Nephron (organoid): ENCODE results near the gene PCMT1.

Experiments
- H3K27ac Mint-ChIP-seq, 3 experiments: 2 replicates each; pipeline ENCODE4 v1.8.0; 2020; ENCODE audit warnings: mixed read lengths in 3 of 3, mild to moderate bottlenecking in 2 of 3, moderate library complexity in 1 of 3
- H3K27me3 Mint-ChIP-seq: 2 replicates; pipeline ENCODE4 v1.8.0; 2021; ENCODE audit warnings: low read depth, mild to moderate bottlenecking, moderate library complexity, mixed read lengths
- H3K36me3 Mint-ChIP-seq: 2 replicates; pipeline ENCODE4 v1.8.0; 2020; ENCODE audit warnings: low read depth, mixed read lengths
- H3K4me1 Mint-ChIP-seq: 2 replicates; pipeline ENCODE4 v1.8.0; 2020; ENCODE audit warnings: mixed read lengths
- H3K4me3 Mint-ChIP-seq, 3 experiments: 2 replicates each; pipeline ENCODE4 v1.8.0; 2020; ENCODE audit warnings: mild to moderate bottlenecking in 3 of 3, mixed read lengths in 3 of 3, moderate library complexity in 2 of 3
- H3K9me3 Mint-ChIP-seq: 2 replicates; pipeline ENCODE4 v1.8.0; 2020; ENCODE audit warnings: mixed read lengths
- CTCF ChIP-seq, 3 experiments: fragments of 200-600 bp; sonication (generic); IDR thresholded peaks; one replicate each; pipeline ENCODE4 v1.5.0; 2021; ENCODE audit warnings: antibody characterized with exemption in 3 of 3; ENCODE audit not compliant: unreplicated experiment in 3 of 3

Gene PCMT1

GRCh38 chr6:149766156-149766769 is 16.7 kb downstream of the PCMT1 start:
- no peak overlapping the region for H3K27ac Mint-ChIP-seq
- TF ChIP-seq CTCF (IDR thresholded peaks at IDR 0.05; ENCODE audit: unreplicated experiment in 3 of 3), result no peak
- peaks cover 56% of the 10 kb centered on the region for H3K36me3 Mint-ChIP-seq
- peaks cover 11% of the 10 kb centered on the region for H3K9me3 Mint-ChIP-seq
- no peaks in the 10 kb centered on the region for H3K27me3 Mint-ChIP-seq
- H3K4me3 Mint-ChIP-seq, result no peak overlapping the region
- H3K4me1 Mint-ChIP-seq, result no peaks in the 10 kb centered on the region

GRCh38 chr6:149769676-149770075 is 20.1 kb downstream of the PCMT1 start:
- Mint-ChIP-seq H3K36me3 (peaks cover 60% of the 10 kb centered on the region), H3K4me1 (no peaks in the 10 kb centered on the region), H3K27ac (no peak overlapping the region), H3K4me3 (no peak overlapping the region), H3K27me3 (no peaks in the 10 kb centered on the region), H3K9me3 (peaks cover 8% of the 10 kb centered on the region)
- TF ChIP-seq CTCF (IDR thresholded peaks at IDR 0.05; ENCODE audit: unreplicated experiment in 3 of 3), result no peak

- H3K9me3 Mint-ChIP-seq, result peaks cover 5% of the 10 kb centered on the region
- no peaks in the 10 kb centered on the region for H3K27me3 Mint-ChIP-seq
- TF ChIP-seq CTCF (IDR thresholded peaks at IDR 0.05; ENCODE audit: unreplicated experiment in 3 of 3), result no peak
- H3K27ac Mint-ChIP-seq, result no peak overlapping the region
- peaks cover 57% of the 10 kb centered on the region for H3K36me3 Mint-ChIP-seq
- no peak overlapping the region for H3K4me3 Mint-ChIP-seq
- H3K4me1 Mint-ChIP-seq, result no peaks in the 10 kb centered on the region
Measured at GRCh38 chr6:149771185-149771584, 21.6 kb downstream of the PCMT1 start.

- H3K4me3 Mint-ChIP-seq, result no peak overlapping the region
- no peaks in the 10 kb centered on the region for H3K4me1 Mint-ChIP-seq
- TF ChIP-seq CTCF (IDR thresholded peaks at IDR 0.05; ENCODE audit: unreplicated experiment in 3 of 3), result no peak
- no peaks in the 10 kb centered on the region for H3K9me3 Mint-ChIP-seq
- H3K27ac Mint-ChIP-seq, result no peak overlapping the region
- peaks cover 55% of the 10 kb centered on the region for H3K36me3 Mint-ChIP-seq
- H3K27me3 Mint-ChIP-seq, result no peaks in the 10 kb centered on the region
Measured at GRCh38 chr6:149771925-149772324, 22.4 kb downstream of the PCMT1 start.

GRCh38 chr6:149777624-149778023 is 28.1 kb downstream of the PCMT1 start:
- TF ChIP-seq CTCF (IDR thresholded peaks at IDR 0.05; ENCODE audit: unreplicated experiment in 3 of 3), result no peak
- H3K9me3 Mint-ChIP-seq, result no peaks in the 10 kb centered on the region
- peaks cover 40% of the 10 kb centered on the region for H3K36me3 Mint-ChIP-seq
- no peak overlapping the region for H3K27ac Mint-ChIP-seq
- H3K4me1 Mint-ChIP-seq, result no peaks in the 10 kb centered on the region
- H3K4me3 Mint-ChIP-seq, result no peak overlapping the region
- no peaks in the 10 kb centered on the region for H3K27me3 Mint-ChIP-seq

- no peaks in the 10 kb centered on the region for H3K9me3 Mint-ChIP-seq
- no peaks in the 10 kb centered on the region for H3K27me3 Mint-ChIP-seq
Measured at GRCh38 chr6:149779644-149779963, 30.1 kb downstream of the PCMT1 start.

More at GRCh38 chr6:149779644-149779963, 30.1 kb downstream of the PCMT1 start:
- Mint-ChIP-seq H3K4me1 (no peaks in the 10 kb centered on the region), H3K27ac (no peak overlapping the region), H3K36me3 (peaks cover 49% of the 10 kb centered on the region), H3K4me3 (no peak overlapping the region)
- TF ChIP-seq CTCF (IDR thresholded peaks at IDR 0.05; ENCODE audit: unreplicated experiment in 3 of 3), result no peak
